Measurements from ENCODE around the gene ANK2. TPM values are rescaled to one million over a fixed set of nuclear protein-coding genes. Genes with fewer than 3 reads are reported as not detected.

Gene ANK2
- polyA plus RNA-seq, 1 donor (not counting 4 experiments of a cell fraction or from before 2014, with no cell fraction given): 0.22 TPM

DNA sequence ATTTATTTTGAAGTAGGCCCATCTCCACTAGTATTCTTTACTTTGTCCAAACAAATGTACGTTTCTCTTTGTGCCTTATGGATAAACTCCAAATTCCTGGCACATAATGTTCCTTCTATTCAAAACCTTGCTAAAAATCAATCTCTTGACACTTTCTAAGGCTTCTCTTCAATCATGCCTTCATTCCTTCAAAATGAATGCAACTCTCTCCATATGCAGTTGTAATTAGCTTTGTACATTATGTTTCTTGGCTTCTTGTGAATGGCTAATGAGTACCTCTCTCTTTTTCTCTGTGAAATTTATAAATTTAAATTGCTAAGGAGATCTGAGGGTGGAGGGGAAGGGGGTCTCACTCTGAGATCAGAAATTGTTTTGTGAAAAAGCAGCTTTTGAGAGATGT lies 24.0 kb upstream of the ANK2 start:
- H3K27ac ChIP-seq (ENCODE audit: control insufficient read depth, insufficient read depth, low read length): no peak overlapping the region

DNA sequence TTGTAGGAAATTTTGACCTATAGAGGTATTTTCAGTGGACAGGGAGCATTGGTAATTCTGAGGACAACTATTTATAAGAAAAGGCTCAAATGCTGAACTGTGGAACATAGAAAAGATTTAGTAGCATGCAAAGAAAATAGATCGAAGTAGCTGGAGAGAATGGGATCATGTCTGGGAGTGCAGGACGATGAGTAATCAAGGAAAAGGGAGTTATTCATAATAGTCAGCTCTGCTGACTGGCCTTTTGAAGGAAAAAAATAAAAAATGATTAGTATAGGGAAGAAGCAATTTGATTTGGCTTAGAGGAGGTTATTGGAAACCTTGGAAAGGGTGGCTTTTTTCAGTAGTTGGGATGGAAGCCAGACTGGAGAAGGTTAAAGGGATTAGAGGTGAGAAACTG lies 22.9 kb upstream of the ANK2 start:
- Histone ChIP-seq H3K27me3 (ENCODE audit: control insufficient read depth, extremely low read depth, insufficient read depth, low read length) (no peaks in the 10 kb centered on the region), H3K4me1 (ENCODE audit: control insufficient read depth, extremely low read depth, insufficient read depth, low read length) (no peaks in the 10 kb centered on the region), H3K9me3 (ENCODE audit: control insufficient read depth, low read depth, low read length) (no peaks in the 10 kb centered on the region), H3K36me3 (ENCODE audit: control insufficient read depth in 2 of 2, extremely low read depth in 1 of 2, insufficient read depth in 2 of 2, low read length in 2 of 2) (no peaks in the 10 kb centered on the region), H2AFZ (ENCODE audit: control insufficient read depth, low read length) (no peak overlapping the region), H3K9ac (ENCODE audit: control insufficient read depth, extremely low read depth, insufficient read depth, low read length) (no peak overlapping the region), H3K79me2 (ENCODE audit: control insufficient read depth, insufficient read depth, low read length) (no peaks in the 10 kb centered on the region), H3K4me2 (ENCODE audit: control insufficient read depth, extremely low read depth, insufficient read depth, low read depth, low read length) (no peak overlapping the region), H4K20me1 (ENCODE audit: control insufficient read depth, extremely low read depth, insufficient read depth, low read length) (no peaks in the 10 kb centered on the region), H3K4me3 (ENCODE audit: control insufficient read depth in 2 of 3, extremely low read depth in 1 of 3, insufficient read depth in 2 of 3, low read depth in 1 of 3, low read length in 3 of 3) (no peak overlapping the region), H3K9me1 (ENCODE audit: control insufficient read depth, extremely low read depth, insufficient read depth, low read length) (no peaks in the 10 kb centered on the region), H3K27ac (ENCODE audit: control insufficient read depth, insufficient read depth, low read length) (no peak overlapping the region)
- FAIRE-seq (no peak), DNase-seq (ENCODE audit: low read depth, low spot score) (no peak)
- TF ChIP-seq, protein P1, sequence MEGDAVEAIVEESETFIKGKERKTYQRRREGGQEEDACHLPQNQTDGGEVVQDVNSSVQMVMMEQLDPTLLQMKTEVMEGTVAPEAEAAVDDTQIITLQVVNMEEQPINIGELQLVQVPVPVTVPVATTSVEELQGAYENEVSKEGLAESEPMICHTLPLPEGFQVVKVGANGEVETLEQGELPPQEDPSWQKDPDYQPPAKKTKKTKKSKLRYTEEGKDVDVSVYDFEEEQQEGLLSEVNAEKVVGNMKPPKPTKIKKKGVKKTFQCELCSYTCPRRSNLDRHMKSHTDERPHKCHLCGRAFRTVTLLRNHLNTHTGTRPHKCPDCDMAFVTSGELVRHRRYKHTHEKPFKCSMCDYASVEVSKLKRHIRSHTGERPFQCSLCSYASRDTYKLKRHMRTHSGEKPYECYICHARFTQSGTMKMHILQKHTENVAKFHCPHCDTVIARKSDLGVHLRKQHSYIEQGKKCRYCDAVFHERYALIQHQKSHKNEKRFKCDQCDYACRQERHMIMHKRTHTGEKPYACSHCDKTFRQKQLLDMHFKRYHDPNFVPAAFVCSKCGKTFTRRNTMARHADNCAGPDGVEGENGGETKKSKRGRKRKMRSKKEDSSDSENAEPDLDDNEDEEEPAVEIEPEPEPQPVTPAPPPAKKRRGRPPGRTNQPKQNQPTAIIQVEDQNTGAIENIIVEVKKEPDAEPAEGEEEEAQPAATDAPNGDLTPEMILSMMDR (optimal IDR thresholded peaks at IDR 0.05 in 1 of 3, IDR thresholded peaks at IDR 0.05 in 1 of 3, conservative IDR thresholded peaks at IDR 0.05 in 1 of 3; ENCODE audit: extremely low read depth in 1 of 3, insufficient read depth in 2 of 3, low read length in 3 of 3): no peak
- no peak for TF ChIP-seq EZH2 (IDR thresholded peaks at IDR 0.05; ENCODE audit: low read length)
- dilution Hi-C loops (cut with MboI; ENCODE audit: extremely low pct_ligation_motif_present, low sequenced_read_pairs): no loop called here

More for the DNA sequence above, 24.0 kb upstream of the ANK2 start:
- Histone ChIP-seq H3K4me3 (ENCODE audit: control insufficient read depth in 2 of 3, extremely low read depth in 1 of 3, insufficient read depth in 2 of 3, low read depth in 1 of 3, low read length in 3 of 3) (no peak overlapping the region), H3K4me2 (ENCODE audit: control insufficient read depth, extremely low read depth, insufficient read depth, low read depth, low read length) (no peak overlapping the region), H3K27me3 (ENCODE audit: control insufficient read depth, extremely low read depth, insufficient read depth, low read length) (no peaks in the 10 kb centered on the region), H3K9me1 (ENCODE audit: control insufficient read depth, extremely low read depth, insufficient read depth, low read length) (no peaks in the 10 kb centered on the region), H3K4me1 (ENCODE audit: control insufficient read depth, extremely low read depth, insufficient read depth, low read length) (no peaks in the 10 kb centered on the region), H4K20me1 (ENCODE audit: control insufficient read depth, extremely low read depth, insufficient read depth, low read length) (no peaks in the 10 kb centered on the region), H3K79me2 (ENCODE audit: control insufficient read depth, insufficient read depth, low read length) (no peaks in the 10 kb centered on the region), H2AFZ (ENCODE audit: control insufficient read depth, low read length) (no peak overlapping the region), H3K9me3 (ENCODE audit: control insufficient read depth, low read depth, low read length) (no peaks in the 10 kb centered on the region), H3K36me3 (ENCODE audit: control insufficient read depth in 2 of 2, extremely low read depth in 1 of 2, insufficient read depth in 2 of 2, low read length in 2 of 2) (no peaks in the 10 kb centered on the region), H3K9ac (ENCODE audit: control insufficient read depth, extremely low read depth, insufficient read depth, low read length) (no peak overlapping the region)
- no peak for TF ChIP-seq EZH2 (IDR thresholded peaks at IDR 0.05; ENCODE audit: low read length)
- TF ChIP-seq, protein P1 (optimal IDR thresholded peaks at IDR 0.05 in 1 of 3, IDR thresholded peaks at IDR 0.05 in 1 of 3, conservative IDR thresholded peaks at IDR 0.05 in 1 of 3; ENCODE audit: extremely low read depth in 1 of 3, insufficient read depth in 2 of 3, low read length in 3 of 3): no peak
- DNase-seq (ENCODE audit: low read depth, low spot score) (no peak), FAIRE-seq (no peak)
- dilution Hi-C loops (cut with MboI; ENCODE audit: extremely low pct_ligation_motif_present, low sequenced_read_pairs): no loop called here
